Osteocyte (in vitro differentiated cells): ENCODE results near the gene KCNJ11. TPM values are rescaled to one million over a fixed set of nuclear protein-coding genes. Genes with fewer than 3 reads are reported as not detected.

Experiments used
- DNase-seq: peaks from one replicate; pipeline ENCODE4 v3.0.0; 2021; ENCODE audit warnings: mixed read lengths; ENCODE audit not compliant: unreplicated experiment; ENCODE audit errors: extremely low spot score
- H3K27ac Mint-ChIP-seq: one replicate; pipeline ENCODE4 v1.8.0; 2021; ENCODE audit warnings: mild to moderate bottlenecking, mixed read lengths; ENCODE audit not compliant: unreplicated experiment
- H3K27me3 Mint-ChIP-seq: one replicate; pipeline ENCODE4 v1.8.0; 2021; ENCODE audit warnings: mixed read lengths; ENCODE audit not compliant: unreplicated experiment
- H3K36me3 Mint-ChIP-seq: one replicate; pipeline ENCODE4 v1.8.0; 2021; ENCODE audit warnings: mixed read lengths; ENCODE audit not compliant: unreplicated experiment
- H3K4me1 Mint-ChIP-seq: one replicate; pipeline ENCODE4 v1.8.0; 2021; ENCODE audit warnings: mixed read lengths; ENCODE audit not compliant: unreplicated experiment
- H3K4me3 Mint-ChIP-seq: one replicate; pipeline ENCODE4 v1.8.0; 2021; ENCODE audit warnings: mild to moderate bottlenecking, moderate library complexity, mixed read lengths; ENCODE audit not compliant: unreplicated experiment
- H3K9me3 Mint-ChIP-seq: one replicate; pipeline ENCODE4 v1.8.0; 2021; ENCODE audit warnings: mixed read lengths; ENCODE audit not compliant: unreplicated experiment
- total RNA-seq: library from RNA; stranded (reverse); gene quantifications from 2 replicates; pipeline ENCODE4 v1.2.1, GENCODE V29; 2021
- TF ChIP-seq, protein P1 (sequence below): fragments of 200-600 bp; sonication (generic); IDR thresholded peaks from 2 replicates; pipeline ENCODE4 v1.5.0; 2021; ENCODE audit warnings: antibody characterized with exemption, mild to moderate bottlenecking, moderate library complexity

The KCNJ11 gene
- total RNA-seq, 1 donor from 2014 or later: not detected

DNA sequence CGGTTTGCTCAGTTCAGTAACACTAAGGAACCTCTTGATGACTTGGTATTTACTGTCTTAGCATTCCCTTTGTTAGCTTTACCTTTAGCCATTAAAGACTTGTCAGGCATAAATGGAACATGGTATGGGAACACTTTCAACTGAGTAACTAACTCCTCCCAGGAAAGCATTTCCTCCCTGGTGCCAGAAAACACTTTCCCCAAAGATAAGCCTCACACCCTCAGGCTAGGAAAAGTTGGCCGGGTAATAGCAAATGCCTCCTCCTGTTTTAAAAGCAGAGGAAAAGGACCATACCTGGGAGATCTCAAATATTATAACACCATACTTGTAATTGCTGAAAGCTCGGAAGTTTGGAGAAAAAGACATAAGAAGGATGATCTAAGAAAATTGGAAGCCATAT is 12.0 kb downstream of the KCNJ11 start:
- TF ChIP-seq, protein P1, sequence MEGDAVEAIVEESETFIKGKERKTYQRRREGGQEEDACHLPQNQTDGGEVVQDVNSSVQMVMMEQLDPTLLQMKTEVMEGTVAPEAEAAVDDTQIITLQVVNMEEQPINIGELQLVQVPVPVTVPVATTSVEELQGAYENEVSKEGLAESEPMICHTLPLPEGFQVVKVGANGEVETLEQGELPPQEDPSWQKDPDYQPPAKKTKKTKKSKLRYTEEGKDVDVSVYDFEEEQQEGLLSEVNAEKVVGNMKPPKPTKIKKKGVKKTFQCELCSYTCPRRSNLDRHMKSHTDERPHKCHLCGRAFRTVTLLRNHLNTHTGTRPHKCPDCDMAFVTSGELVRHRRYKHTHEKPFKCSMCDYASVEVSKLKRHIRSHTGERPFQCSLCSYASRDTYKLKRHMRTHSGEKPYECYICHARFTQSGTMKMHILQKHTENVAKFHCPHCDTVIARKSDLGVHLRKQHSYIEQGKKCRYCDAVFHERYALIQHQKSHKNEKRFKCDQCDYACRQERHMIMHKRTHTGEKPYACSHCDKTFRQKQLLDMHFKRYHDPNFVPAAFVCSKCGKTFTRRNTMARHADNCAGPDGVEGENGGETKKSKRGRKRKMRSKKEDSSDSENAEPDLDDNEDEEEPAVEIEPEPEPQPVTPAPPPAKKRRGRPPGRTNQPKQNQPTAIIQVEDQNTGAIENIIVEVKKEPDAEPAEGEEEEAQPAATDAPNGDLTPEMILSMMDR: no peak
- DNase-seq: no peak
- H3K9me3 Mint-ChIP-seq: peaks cover 23% of the 10 kb centered on the region
- H3K4me3 Mint-ChIP-seq: no peak overlapping the region
- no peak overlapping the region for H3K27ac Mint-ChIP-seq
- H3K36me3 Mint-ChIP-seq: peaks cover 42% of the 10 kb centered on the region
- no peaks in the 10 kb centered on the region for H3K27me3 Mint-ChIP-seq
- H3K4me1 Mint-ChIP-seq: no peaks in the 10 kb centered on the region

DNA sequence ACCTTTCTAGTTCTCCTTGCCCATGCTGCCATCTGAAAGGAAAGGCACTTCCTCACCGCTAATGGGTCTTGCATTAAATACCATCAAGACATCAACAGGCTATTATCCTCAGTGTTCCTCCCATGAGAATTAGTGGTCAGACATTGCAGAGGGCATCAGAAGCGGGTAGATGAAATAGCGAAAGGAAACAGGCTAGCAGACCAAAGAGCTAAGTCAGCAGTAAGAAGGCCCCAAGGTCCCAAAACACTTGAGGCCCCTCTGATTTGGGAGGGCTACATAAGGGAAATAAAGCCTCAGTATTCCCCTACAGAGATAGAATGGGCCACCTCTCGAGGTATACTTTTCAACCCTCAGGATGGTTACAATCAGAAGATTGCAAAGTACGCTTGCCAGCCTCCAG is 12.9 kb downstream of the KCNJ11 start:
- no peaks in the 10 kb centered on the region for H3K27me3 Mint-ChIP-seq
- TF ChIP-seq, protein P1: no peak
- peaks cover 52% of the 10 kb centered on the region for H3K36me3 Mint-ChIP-seq
- no peaks in the 10 kb centered on the region for H3K4me1 Mint-ChIP-seq
- DNase-seq: no peak
- H3K4me3 Mint-ChIP-seq: no peak overlapping the region
- peaks cover 32% of the 10 kb centered on the region for H3K9me3 Mint-ChIP-seq
- no peak overlapping the region for H3K27ac Mint-ChIP-seq

DNA sequence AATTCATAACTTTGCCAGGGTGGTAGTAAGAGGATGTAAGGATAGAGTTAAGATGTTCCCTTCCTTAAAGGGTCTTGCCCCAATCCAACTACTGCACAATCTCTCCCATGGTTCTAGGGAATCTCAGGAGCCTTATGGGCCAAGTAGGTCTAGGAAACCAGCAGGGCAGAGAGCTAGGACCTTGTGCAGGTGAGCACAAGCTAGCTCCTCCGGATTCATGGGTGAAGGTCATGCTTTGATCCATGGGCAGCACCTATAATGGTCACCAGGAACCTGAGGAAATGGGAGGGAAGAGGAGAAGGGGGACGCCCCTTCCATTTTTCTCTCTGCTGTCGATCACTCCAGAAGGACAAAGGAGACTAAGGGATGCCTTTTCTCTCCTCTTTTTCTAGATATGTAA is 16.8 kb downstream of the KCNJ11 start:
- Mint-ChIP-seq H3K4me1 (no peaks in the 10 kb centered on the region), H3K4me3 (no peak overlapping the region), H3K9me3 (peaks cover 43% of the 10 kb centered on the region), H3K36me3 (peaks cover 76% of the 10 kb centered on the region), H3K27ac (no peak overlapping the region), H3K27me3 (no peaks in the 10 kb centered on the region)
- no peak for DNase-seq
- TF ChIP-seq, protein P1: no peak

DNA sequence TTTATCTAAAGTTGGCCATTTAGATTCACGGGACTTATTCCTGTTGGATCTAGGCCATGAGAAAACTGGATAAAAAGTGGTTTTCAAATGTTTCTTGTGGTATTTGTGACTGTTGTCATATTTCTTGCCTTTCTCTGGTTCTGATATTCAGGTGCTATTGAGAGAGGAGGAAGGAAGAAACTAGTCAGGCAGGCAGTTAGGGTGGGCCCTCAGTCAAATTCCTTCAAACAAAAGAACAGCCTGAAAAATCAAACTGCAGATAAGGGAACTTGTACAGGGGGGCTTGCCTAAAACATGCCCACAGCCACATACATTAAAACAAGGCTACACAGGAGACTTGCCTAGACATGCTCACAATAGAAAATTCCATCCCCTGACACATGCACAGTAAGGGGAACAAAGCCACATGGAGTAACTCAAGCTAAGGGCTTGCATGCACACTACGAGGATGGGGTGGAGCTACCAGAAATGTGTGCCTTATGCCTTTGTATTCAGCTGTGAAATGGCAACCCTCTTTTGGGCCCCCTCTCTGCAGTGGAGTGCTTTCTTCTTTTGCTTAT is 18.7 kb downstream of the KCNJ11 start:
- Mint-ChIP-seq H3K4me1 (no peaks in the 10 kb centered on the region), H3K36me3 (peaks cover 77% of the 10 kb centered on the region), H3K27ac (no peak overlapping the region), H3K4me3 (no peak overlapping the region), H3K27me3 (no peaks in the 10 kb centered on the region), H3K9me3 (peaks cover 43% of the 10 kb centered on the region)
- TF ChIP-seq, protein P1: no peak
- peak; percentile 1 for DNase-seq

DNA sequence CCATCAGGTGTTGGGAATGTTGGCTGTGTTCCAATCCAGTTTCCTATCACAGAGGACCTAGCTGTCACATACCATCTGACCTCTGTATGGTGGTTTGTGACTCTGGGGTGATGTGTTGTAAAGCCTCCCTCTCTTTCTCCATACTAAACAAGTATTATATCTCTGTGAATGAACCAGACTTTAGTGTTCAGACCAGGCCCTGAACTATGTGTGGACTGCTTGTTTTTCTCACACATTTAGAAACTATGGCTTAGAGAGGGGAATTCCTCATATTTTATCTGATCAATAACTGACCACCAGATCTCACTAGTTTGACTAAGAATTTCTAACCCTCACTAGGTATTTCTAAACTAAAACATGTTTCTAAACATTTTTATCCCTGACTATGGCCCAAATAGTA is 19.4 kb downstream of the KCNJ11 start:
- Mint-ChIP-seq H3K27ac (no peak overlapping the region), H3K27me3 (no peaks in the 10 kb centered on the region), H3K4me1 (no peaks in the 10 kb centered on the region), H3K4me3 (no peak overlapping the region), H3K9me3 (peaks cover 39% of the 10 kb centered on the region), H3K36me3 (peaks cover 73% of the 10 kb centered on the region)
- TF ChIP-seq, protein P1: no peak
- no peak for DNase-seq
